Liver (tissue), 9 donors: ENCODE data around the gene STX12. TPM values are rescaled to one million over a fixed set of nuclear protein-coding genes. Genes with fewer than 3 reads are reported as not detected.

Experiments
- DNase-seq: peaks from one replicate; pipeline ENCODE4 v3.0.0-alpha.2; 2017; ENCODE audit warnings: low spot score
- H3K27ac ChIP-seq, 2 donors: one replicate each; pipeline ENCODE4 v1.7.0; 2013; ENCODE audit warnings: inconsistent platforms in 2 of 2, low read length in 2 of 2, control low read depth in 1 of 2, low read depth in 1 of 2, mild to moderate bottlenecking in 1 of 2
- H3K27me3 ChIP-seq, 4 donors: one replicate each; pipeline versions ENCODE4 v1.6.1 to v1.7.0; 2013; ENCODE audit warnings: low read length in 3 of 4, inconsistent platforms in 1 of 4, mild to moderate bottlenecking in 1 of 4, moderate library complexity in 1 of 4; ENCODE audit not compliant: control insufficient read depth in 4 of 4, insufficient read depth in 4 of 4
- H3K36me3 ChIP-seq, 4 donors: one replicate each; pipeline versions ENCODE4 v1.6.1 to v1.7.0; 2013; ENCODE audit warnings: low read length in 3 of 4, mild to moderate bottlenecking in 3 of 4, low read depth in 1 of 4, moderate library complexity in 1 of 4; ENCODE audit not compliant: control insufficient read depth in 4 of 4, insufficient read depth in 3 of 4
- H3K4me1 ChIP-seq, 4 donors: one replicate each; pipeline versions ENCODE4 v1.6.1 to v1.7.0; 2013; ENCODE audit warnings: low read length in 3 of 4, mild to moderate bottlenecking in 3 of 4, moderate library complexity in 1 of 4; ENCODE audit not compliant: control insufficient read depth in 4 of 4, insufficient read depth in 4 of 4
- H3K4me3 ChIP-seq, 3 donors: one replicate each; pipeline versions ENCODE4 v1.6.1 to v1.7.0; 2013; ENCODE audit warnings: low read length in 3 of 3, control low read depth in 1 of 3, low read depth in 1 of 3, mild to moderate bottlenecking in 1 of 3
- H3K9ac ChIP-seq, 2 donors: one replicate each; pipeline ENCODE4 v1.7.0; 2013; ENCODE audit warnings: low read length in 2 of 2, mild to moderate bottlenecking in 2 of 2, moderate library complexity in 2 of 2, control low read depth in 1 of 2, low read depth in 1 of 2
- H3K9me3 ChIP-seq, 4 donors: one replicate each; pipeline versions ENCODE4 v1.6.1 to v1.7.0; 2013; ENCODE audit warnings: low read length in 3 of 4; ENCODE audit not compliant: control insufficient read depth in 4 of 4
- ATF3 ChIP-seq: IDR thresholded peaks from 2 replicates; pipeline ENCODE4 v1.6.1; 2016; ENCODE audit warnings: antibody characterized with exemption
- CTCF ChIP-seq: fragments of 150-350 bp; IDR thresholded peaks from 2 replicates; pipeline ENCODE4 v1.5.1; 2017; ENCODE audit warnings: improper control_type of control experiment, low read depth, low read length; ENCODE audit not compliant: missing input control
- EGR1 ChIP-seq, 2 donors: IDR thresholded peaks; 2 replicates each; pipeline ENCODE4 v1.6.1; 2016 to 2018; ENCODE audit warnings: antibody characterized with exemption in 2 of 2, low read depth in 2 of 2
- FOXA1 ChIP-seq: IDR thresholded peaks from 2 replicates; pipeline ENCODE4 v1.6.1; 2016; ENCODE audit warnings: antibody characterized with exemption
- FOXA2 ChIP-seq: IDR thresholded peaks from 2 replicates; pipeline ENCODE4 v1.6.1; 2016; ENCODE audit warnings: antibody characterized with exemption
- GABPA ChIP-seq, 2 donors: IDR thresholded peaks in 1 of 2; conservative IDR thresholded peaks in 1 of 2; 2 replicates each; pipeline ENCODE4 v1.6.1; 2016; ENCODE audit warnings: antibody characterized with exemption in 2 of 2, mild to moderate bottlenecking in 1 of 2, moderate library complexity in 1 of 2
- HNF4A ChIP-seq, 2 donors: conservative IDR thresholded peaks; 2 replicates each; pipeline ENCODE4 v1.6.1; 2016; ENCODE audit warnings: antibody characterized with exemption in 2 of 2, mild to moderate bottlenecking in 2 of 2
- HNF4G ChIP-seq: IDR thresholded peaks from 2 replicates; pipeline ENCODE4 v1.6.1; 2016; ENCODE audit warnings: antibody characterized with exemption
- JUND ChIP-seq, 2 donors: IDR thresholded peaks; 2 replicates each; pipeline ENCODE4 v1.6.1; 2016; ENCODE audit warnings: antibody characterized with exemption in 2 of 2
- MAX ChIP-seq: IDR thresholded peaks from 2 replicates; pipeline ENCODE4 v1.6.1; 2016; ENCODE audit warnings: antibody characterized with exemption
- NR2F2 ChIP-seq: IDR thresholded peaks from 2 replicates; pipeline ENCODE4 v1.6.1; 2016; ENCODE audit warnings: antibody characterized with exemption
- RAD21 ChIP-seq, 2 donors: IDR thresholded peaks; 2 replicates each; pipeline ENCODE4 v1.6.1; 2016; ENCODE audit warnings: antibody characterized with exemption in 2 of 2, mild to moderate bottlenecking in 2 of 2
- REST ChIP-seq: IDR thresholded peaks from 2 replicates; pipeline ENCODE4 v1.6.1; 2016; ENCODE audit warnings: antibody characterized with exemption, mild to moderate bottlenecking
- RXRA ChIP-seq, 2 donors: IDR thresholded peaks; 2 replicates each; pipeline ENCODE4 v1.6.1; 2017 to 2018; ENCODE audit warnings: antibody characterized with exemption in 2 of 2, mild to moderate bottlenecking in 1 of 2
- SP1 ChIP-seq: IDR thresholded peaks from 2 replicates; pipeline ENCODE4 v1.6.1; 2018; ENCODE audit warnings: antibody characterized with exemption, mild to moderate bottlenecking
- TAF1 ChIP-seq: conservative IDR thresholded peaks from 2 replicates; pipeline ENCODE4 v1.6.1; 2016; ENCODE audit warnings: antibody characterized with exemption, mild to moderate bottlenecking
- YY1 ChIP-seq: IDR thresholded peaks from 2 replicates; pipeline ENCODE4 v1.6.1; 2016; ENCODE audit warnings: antibody characterized with exemption, mild to moderate bottlenecking
- ZBTB33 ChIP-seq: IDR thresholded peaks from 2 replicates; pipeline ENCODE4 v1.6.1; 2016; ENCODE audit warnings: antibody characterized with exemption
- WGBS: extraction: QIAGEN DNeasy Blood & Tissue Kit; methylation state at CpG from one replicate; pipeline ENCODE4 v1.1.7; 2013; 5-methylcytosine and 5-hydroxymethylcytosine counted together
- polyA plus RNA-seq, 2 donors: library from polyadenylated mRNA; stranded (reverse) in 1 of 2; unstranded in 1 of 2; fragments of 200-250 nt in 1 of 2; fragments of >200 nt in 1 of 2; fragmentation: Nextera tagmentation in 1 of 2; extraction: Ambion mirVana in 1 of 2; gene quantifications; one replicate each; pipeline versions ENCODE4 v1.2.1 to v1.2.3, GENCODE V29; 2013 to 2015
- total RNA-seq, 2 donors: library from RNA; depleted of rRNA; stranded (reverse); fragments of >200 nt; gene quantifications; one replicate each; pipeline ENCODE4 v1.2.3, GENCODE V29; 2014
- donor health status: healthy.
- donor health status: healthy.
- donor health status: healthy.
- donor health status: healthy.
- donor health status: healthy.

STX12 gene
- total and polyA plus RNA-seq, 4 donors = 10.0 to 23.3 (median 13.7) TPM

- Histone ChIP-seq H3K27me3 (no peaks in the 10 kb centered on the region), H3K9ac (peak overlapping the region in 1 of 2 donors; percentile 66), H3K4me1 (peaks cover 2 to 12% (median 10%) of the 10 kb centered on the region in 4 donors), H3K36me3 (no peaks in the 10 kb centered on the region), H3K4me3 (peak overlapping the region; percentile 90 to 96 (median 91)), H3K9me3 (no peaks in the 10 kb centered on the region), H3K27ac (peak overlapping the region; percentile 22 to 89)
- 32% methylated on average over 18 of the region's 18 CpGs for WGBS
- no peak for DNase-seq
- no peak for TF ChIP-seq RXRA (IDR thresholded peaks at IDR 0.05)
- TF ChIP-seq SP1 = no peak
- TF ChIP-seq JUND (IDR thresholded peaks at IDR 0.05) = no peak
- TF ChIP-seq GABPA (IDR thresholded peaks at IDR 0.05 in 1 of 2, conservative IDR thresholded peaks at IDR 0.05 in 1 of 2) = no peak
- no peak for TF ChIP-seq RAD21 (IDR thresholded peaks at IDR 0.05)
- TF ChIP-seq REST = no peak
- no peak for TF ChIP-seq HNF4G
- no peak for TF ChIP-seq TAF1
- TF ChIP-seq CTCF = no peak
- no peak for TF ChIP-seq ATF3
- TF ChIP-seq EGR1 (IDR thresholded peaks at IDR 0.05; ENCODE audit: low read depth in 2 of 2) = no peak
- TF ChIP-seq HNF4A (conservative IDR thresholded peaks at IDR 0.05) = no peak
- TF ChIP-seq FOXA1 = no peak
- TF ChIP-seq YY1 = no peak
- TF ChIP-seq FOXA2 = no peak
- no peak for TF ChIP-seq NR2F2
- TF ChIP-seq ZBTB33 = no peak
- TF ChIP-seq MAX = no peak
Observed at GRCh38 chr1:27772036-27772931, 735 bp upstream of the STX12 start.
